ENCODE results near the gene GPR84. TPM values are rescaled to one million over a fixed set of nuclear protein-coding genes. Genes with fewer than 3 reads are reported as not detected.

GPR84 gene
- total RNA-seq, 1 experiment from 2014 or later = not detected

DNA sequence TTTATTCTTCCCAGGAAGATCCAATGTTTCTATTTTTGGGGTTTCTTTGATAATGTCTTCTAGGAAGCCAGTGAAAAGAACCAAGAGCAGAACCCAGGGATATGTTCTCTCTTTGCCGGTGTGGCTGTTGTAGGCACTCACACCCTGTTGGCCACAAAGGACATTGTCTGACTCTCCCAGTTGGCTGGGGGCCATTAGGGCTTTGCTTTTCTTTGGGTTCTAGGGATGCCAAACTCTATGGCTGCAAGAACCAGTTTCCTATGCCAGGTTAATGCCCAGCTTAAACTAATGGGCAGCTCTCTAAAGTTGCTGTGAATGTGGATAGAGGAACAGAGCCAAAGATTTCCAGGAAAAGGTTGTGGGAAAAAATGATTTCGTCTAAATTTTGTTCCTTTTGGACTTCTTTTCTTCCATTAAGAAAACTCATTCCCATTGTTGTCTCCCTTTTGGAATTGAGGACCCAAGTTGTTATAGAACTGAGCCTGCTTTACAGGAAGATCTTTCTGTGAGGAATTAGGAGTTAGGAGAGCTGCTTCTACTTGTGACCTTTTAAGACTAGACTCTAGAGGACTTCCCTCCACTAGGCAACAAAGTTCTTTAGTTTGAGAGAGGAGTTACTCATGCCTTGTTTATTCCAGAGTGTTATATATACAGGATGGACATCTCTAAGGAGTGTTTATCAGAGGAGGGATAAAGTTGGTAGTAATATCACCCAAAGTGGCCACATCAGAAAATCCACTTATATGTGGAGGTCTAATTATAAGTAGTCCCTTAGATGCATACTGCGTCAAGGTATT, 26.2 kb downstream of the GPR84 start:
- H3K4me3 ChIP-seq = no peak overlapping the region
- no TSS peak for BruUV-seq (replicated peaks)
- no peaks in the 10 kb centered on the region for H3K4me1 ChIP-seq (replicated peaks; ENCODE audit: insufficient read depth)
- ChIA-PET POLR2A (ENCODE audit: unreplicated experiment) (interaction anchor here (0.6 kb wide), 1 partner anchor 11 kb away, joined by 32 read pairs; no protein-coding TSS in a partner anchor), CTCF (interaction anchor here (1.3 kb wide), 1 partner anchor 19 kb away, joined by 4 read pairs; no protein-coding TSS in a partner anchor)
- peaks cover 17% of the 10 kb centered on the region; the same call in 1 of the 2 replicates for H3K36me3 ChIP-seq (ENCODE audit: low read depth)
- no peak for DNase-seq
- H3F3A ChIP-seq (ENCODE audit: insufficient read depth, low read depth) = no peaks in the 10 kb centered on the region; the same call in 1 of the 2 replicates
- no peaks in the 10 kb centered on the region for H3K9me2 ChIP-seq (ENCODE audit: insufficient read depth)
- peaks cover 62% of the 10 kb centered on the region for H4K20me1 ChIP-seq (ENCODE audit: insufficient read depth)
- no peak overlapping the region for H2AFZ ChIP-seq
- no peaks in the 10 kb centered on the region for H3K27me3 ChIP-seq (ENCODE audit: insufficient read depth, low read depth)
- H3K27ac ChIP-seq = no peak overlapping the region
- H3K4me2 ChIP-seq = no peak overlapping the region
- H3K9me3 ChIP-seq (ENCODE audit: insufficient read depth, low read depth) = no peaks in the 10 kb centered on the region
- H3K79me2 ChIP-seq (ENCODE audit: low read depth) = peaks cover 46% of the 10 kb centered on the region
- intact Hi-C loops (cut with micrococcal nuclease; ENCODE audit: unreplicated experiment) = no loop called here
- TF ChIP-seq, protein P1, sequence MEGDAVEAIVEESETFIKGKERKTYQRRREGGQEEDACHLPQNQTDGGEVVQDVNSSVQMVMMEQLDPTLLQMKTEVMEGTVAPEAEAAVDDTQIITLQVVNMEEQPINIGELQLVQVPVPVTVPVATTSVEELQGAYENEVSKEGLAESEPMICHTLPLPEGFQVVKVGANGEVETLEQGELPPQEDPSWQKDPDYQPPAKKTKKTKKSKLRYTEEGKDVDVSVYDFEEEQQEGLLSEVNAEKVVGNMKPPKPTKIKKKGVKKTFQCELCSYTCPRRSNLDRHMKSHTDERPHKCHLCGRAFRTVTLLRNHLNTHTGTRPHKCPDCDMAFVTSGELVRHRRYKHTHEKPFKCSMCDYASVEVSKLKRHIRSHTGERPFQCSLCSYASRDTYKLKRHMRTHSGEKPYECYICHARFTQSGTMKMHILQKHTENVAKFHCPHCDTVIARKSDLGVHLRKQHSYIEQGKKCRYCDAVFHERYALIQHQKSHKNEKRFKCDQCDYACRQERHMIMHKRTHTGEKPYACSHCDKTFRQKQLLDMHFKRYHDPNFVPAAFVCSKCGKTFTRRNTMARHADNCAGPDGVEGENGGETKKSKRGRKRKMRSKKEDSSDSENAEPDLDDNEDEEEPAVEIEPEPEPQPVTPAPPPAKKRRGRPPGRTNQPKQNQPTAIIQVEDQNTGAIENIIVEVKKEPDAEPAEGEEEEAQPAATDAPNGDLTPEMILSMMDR (conservative IDR thresholded peaks at IDR 0.05) = no peak
- TF ChIP-seq EZH2 (IDR thresholded peaks at IDR 0.05; ENCODE audit: low read depth) = no peak

DNA sequence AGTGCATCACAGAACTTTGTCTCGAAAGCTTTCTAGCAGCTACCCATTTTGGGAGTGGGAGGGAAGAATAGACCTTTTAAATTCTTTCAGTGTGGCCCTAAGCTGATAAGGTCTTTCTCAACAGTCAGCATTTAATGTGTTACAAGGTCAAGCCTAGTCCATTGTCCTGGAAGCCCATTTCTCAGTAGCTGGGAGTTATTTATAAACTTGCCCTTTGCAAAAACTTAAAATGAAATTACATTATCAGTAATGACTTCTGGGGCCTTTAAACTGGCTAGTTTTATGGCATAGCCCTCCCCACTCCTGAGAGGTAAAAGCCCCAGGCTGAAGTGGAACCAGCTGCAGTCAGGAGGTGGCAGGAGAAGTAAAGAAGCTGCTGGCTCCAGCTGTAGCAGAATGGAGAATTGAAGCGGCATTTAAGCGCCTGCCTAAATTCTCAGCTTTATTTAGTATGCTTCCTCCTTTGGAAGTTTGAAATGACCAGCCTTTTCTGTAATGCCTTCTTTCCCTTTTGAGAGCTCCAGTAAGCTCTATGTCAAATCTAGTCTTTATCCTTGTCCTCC, 26.9 kb downstream of the GPR84 start:
- no peak for TF ChIP-seq EZH2 (IDR thresholded peaks at IDR 0.05; ENCODE audit: low read depth)
- TF ChIP-seq, protein P1 (conservative IDR thresholded peaks at IDR 0.05) = no peak
- Histone ChIP-seq H3K79me2 (ENCODE audit: low read depth) (peaks cover 51% of the 10 kb centered on the region), H4K20me1 (ENCODE audit: insufficient read depth) (peaks cover 68% of the 10 kb centered on the region), H3K27me3 (ENCODE audit: insufficient read depth, low read depth) (no peaks in the 10 kb centered on the region), H3K36me3 (ENCODE audit: low read depth) (peaks cover 14% of the 10 kb centered on the region; the same call in 1 of the 2 replicates), H3F3A (ENCODE audit: insufficient read depth, low read depth) (peaks cover under 1% of the 10 kb centered on the region), H3K4me3 (no peak overlapping the region), H3K4me2 (no peak overlapping the region), H2AFZ (no peak overlapping the region), H3K9me2 (ENCODE audit: insufficient read depth) (no peaks in the 10 kb centered on the region), H3K27ac (no peak overlapping the region), H3K9me3 (ENCODE audit: insufficient read depth, low read depth) (no peaks in the 10 kb centered on the region), H3K4me1 (replicated peaks; ENCODE audit: insufficient read depth) (no peaks in the 10 kb centered on the region)
- POLR2A ChIA-PET (ENCODE audit: unreplicated experiment) = no interaction called here
- no TSS peak for BruUV-seq (replicated peaks)
- CTCF ChIA-PET = interaction anchor here (1.3 to 1.6 kb wide), 2 partner anchors 20 to 42 kb away, joined by 3 to 4 read pairs; no protein-coding TSS in a partner anchor
- DNase-seq = no peak
- intact Hi-C loops (cut with micrococcal nuclease; ENCODE audit: unreplicated experiment) = no loop called here

GRCh38 chr12:54333420-54334034, 30.8 kb downstream of the GPR84 start:
- ChIA-PET POLR2A (ENCODE audit: unreplicated experiment) (interaction anchor here (0.7 kb wide), 1 partner anchor 36 kb away, joined by 4 read pairs; no protein-coding TSS in a partner anchor), CTCF (no interaction called here)
- Histone ChIP-seq H3F3A (ENCODE audit: insufficient read depth, low read depth) (peaks cover 22% of the 10 kb centered on the region), H3K79me2 (ENCODE audit: low read depth) (peaks cover 87% of the 10 kb centered on the region), H3K4me1 (replicated peaks; ENCODE audit: insufficient read depth) (peaks cover 26% of the 10 kb centered on the region), H3K27ac (no peak overlapping the region), H3K4me2 (no peak overlapping the region), H3K9me3 (ENCODE audit: insufficient read depth, low read depth) (no peaks in the 10 kb centered on the region), H3K4me3 (no peak overlapping the region), H2AFZ (no peak overlapping the region), H4K20me1 (ENCODE audit: insufficient read depth) (peaks cover 79% of the 10 kb centered on the region), H3K27me3 (ENCODE audit: insufficient read depth, low read depth) (no peaks in the 10 kb centered on the region), H3K36me3 (ENCODE audit: low read depth) (peaks cover 19% of the 10 kb centered on the region), H3K9me2 (ENCODE audit: insufficient read depth) (no peaks in the 10 kb centered on the region)
- intact Hi-C loops (cut with micrococcal nuclease; ENCODE audit: unreplicated experiment) = no loop called here
- DNase-seq = no peak
- TF ChIP-seq, protein P1 (conservative IDR thresholded peaks at IDR 0.05) = no peak
- TF ChIP-seq EZH2 (IDR thresholded peaks at IDR 0.05; ENCODE audit: low read depth) = no peak
- BruUV-seq (replicated peaks) = no TSS peak

Data from PC-9 (cell line).